NT2/D1 (cell line): ENCODE data around the gene BRPF1.

Experiments
- DNase-seq: peaks from one replicate; pipeline ENCODE4 v3.0.0-alpha.2; 2011; ENCODE audit warnings: low read depth, low spot score
- H3K27me3 ChIP-seq: 2 replicates; pipeline ENCODE4 v1.6.0; 2011; ENCODE audit warnings: mild to moderate bottlenecking; ENCODE audit not compliant: insufficient read length, insufficient read depth
- H3K36me3 ChIP-seq: 2 replicates; pipeline ENCODE4 v1.6.1; 2011; ENCODE audit warnings: mild to moderate bottlenecking, low read length, mixed read lengths; ENCODE audit not compliant: insufficient read depth, insufficient read length
- H3K4me1 ChIP-seq: 2 replicates; pipeline ENCODE4 v1.5.1; 2011; ENCODE audit not compliant: insufficient read depth, insufficient read length
- H3K4me3 ChIP-seq: 2 replicates; pipeline ENCODE4 v1.5.1; 2011; ENCODE audit warnings: low read depth; ENCODE audit not compliant: insufficient read length
- H3K9ac ChIP-seq: 2 replicates; pipeline ENCODE4 v1.6.0; 2011; ENCODE audit warnings: low read depth; ENCODE audit not compliant: insufficient read length
- H3K9me3 ChIP-seq: 2 replicates; pipeline ENCODE4 v1.5.1; 2011; ENCODE audit warnings: mild to moderate bottlenecking, low read length; ENCODE audit not compliant: insufficient read depth
- SUZ12 ChIP-seq: IDR thresholded peaks from 2 replicates; pipeline ENCODE4 v1.6.1; 2011; ENCODE audit not compliant: insufficient read length, insufficient read depth; ENCODE audit errors: extremely low read depth
- YY1 ChIP-seq: IDR thresholded peaks from 2 replicates; pipeline ENCODE4 v1.6.1; 2011; ENCODE audit not compliant: insufficient read length, insufficient read depth
- ZNF274 ChIP-seq: IDR thresholded peaks from 2 replicates; pipeline ENCODE4 v1.6.1; 2011; ENCODE audit warnings: mild to moderate bottlenecking, low read depth, low read length

BRPF1 gene

GRCh38 chr3:9696480-9697220 lies 34.9 kb upstream of the BRPF1 start:
- no peaks in the 10 kb centered on the region for H3K4me1 ChIP-seq
- peaks cover 71% of the 10 kb centered on the region for H3K36me3 ChIP-seq
- no peak overlapping the region for H3K9ac ChIP-seq
- TF ChIP-seq SUZ12: no peak
- no peak for TF ChIP-seq ZNF274
- no peak for TF ChIP-seq YY1
- no peak for DNase-seq
- H3K27me3 ChIP-seq: no peaks in the 10 kb centered on the region
- no peak overlapping the region for H3K4me3 ChIP-seq
- no peaks in the 10 kb centered on the region for H3K9me3 ChIP-seq

DNA sequence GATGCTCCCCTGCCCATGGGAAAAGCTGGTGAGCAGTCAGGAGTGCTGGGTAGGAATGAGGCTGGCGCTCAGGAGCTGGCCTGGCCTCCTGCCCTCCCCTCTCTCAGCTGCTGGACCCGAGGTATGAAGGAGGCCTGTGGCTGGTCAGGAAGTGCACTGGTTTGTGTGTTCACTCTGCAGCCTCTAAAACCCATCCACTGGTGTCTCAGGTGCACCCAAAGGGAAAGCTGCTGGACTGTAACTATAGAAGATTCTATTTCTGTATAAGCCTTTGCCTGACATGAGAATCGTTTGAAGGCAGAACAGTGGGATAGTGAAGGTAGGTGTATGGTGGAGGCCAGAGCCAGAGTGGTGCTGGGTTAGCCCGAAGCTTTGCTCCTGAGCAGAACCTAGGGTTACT lies 33.6 kb upstream of the BRPF1 start:
- H3K9ac ChIP-seq: no peak overlapping the region
- H3K36me3 ChIP-seq: peaks cover 67% of the 10 kb centered on the region
- no peaks in the 10 kb centered on the region for H3K9me3 ChIP-seq
- TF ChIP-seq YY1 (no peak), ZNF274 (no peak), SUZ12 (no peak)
- H3K4me1 ChIP-seq: no peaks in the 10 kb centered on the region
- no peak for DNase-seq
- no peak overlapping the region for H3K4me3 ChIP-seq
- H3K27me3 ChIP-seq: peaks cover 3% of the 10 kb centered on the region

GRCh38 chr3:9698293-9698692 lies 33.2 kb upstream of the BRPF1 start:
- Histone ChIP-seq H3K36me3 (peaks cover 63% of the 10 kb centered on the region), H3K9me3 (no peaks in the 10 kb centered on the region), H3K4me1 (no peaks in the 10 kb centered on the region), H3K9ac (no peak overlapping the region), H3K27me3 (peaks cover 7% of the 10 kb centered on the region), H3K4me3 (no peak overlapping the region)
- no peak for DNase-seq
- TF ChIP-seq YY1: no peak

GRCh38 chr3:9700536-9700935 lies 31.0 kb upstream of the BRPF1 start:
- H3K4me1 ChIP-seq: peaks cover 2% of the 10 kb centered on the region
- TF ChIP-seq SUZ12 (no peak), ZNF274 (no peak), YY1 (no peak)
- H3K9me3 ChIP-seq: no peaks in the 10 kb centered on the region
- no peak overlapping the region for H3K4me3 ChIP-seq
- H3K36me3 ChIP-seq: peaks cover 42% of the 10 kb centered on the region
- H3K9ac ChIP-seq: no peak overlapping the region
- H3K27me3 ChIP-seq: peaks cover 18% of the 10 kb centered on the region
- no peak for DNase-seq

GRCh38 chr3:9701006-9701405 lies 30.5 kb upstream of the BRPF1 start:
- Histone ChIP-seq H3K36me3 (peaks cover 41% of the 10 kb centered on the region), H3K9ac (no peak overlapping the region), H3K27me3 (peaks cover 18% of the 10 kb centered on the region), H3K4me3 (no peak overlapping the region), H3K9me3 (no peaks in the 10 kb centered on the region), H3K4me1 (peaks cover 5% of the 10 kb centered on the region)
- TF ChIP-seq YY1: no peak
- no peak for TF ChIP-seq SUZ12
- TF ChIP-seq ZNF274: no peak
- DNase-seq: no peak

GRCh38 chr3:9701711-9702110 lies 29.8 kb upstream of the BRPF1 start:
- Histone ChIP-seq H3K27me3 (peaks cover 18% of the 10 kb centered on the region), H3K36me3 (peaks cover 41% of the 10 kb centered on the region), H3K9ac (no peak overlapping the region), H3K4me3 (no peak overlapping the region), H3K9me3 (no peaks in the 10 kb centered on the region), H3K4me1 (peaks cover 5% of the 10 kb centered on the region)
- TF ChIP-seq ZNF274 (no peak), YY1 (no peak), SUZ12 (no peak)
- DNase-seq: no peak

DNA sequence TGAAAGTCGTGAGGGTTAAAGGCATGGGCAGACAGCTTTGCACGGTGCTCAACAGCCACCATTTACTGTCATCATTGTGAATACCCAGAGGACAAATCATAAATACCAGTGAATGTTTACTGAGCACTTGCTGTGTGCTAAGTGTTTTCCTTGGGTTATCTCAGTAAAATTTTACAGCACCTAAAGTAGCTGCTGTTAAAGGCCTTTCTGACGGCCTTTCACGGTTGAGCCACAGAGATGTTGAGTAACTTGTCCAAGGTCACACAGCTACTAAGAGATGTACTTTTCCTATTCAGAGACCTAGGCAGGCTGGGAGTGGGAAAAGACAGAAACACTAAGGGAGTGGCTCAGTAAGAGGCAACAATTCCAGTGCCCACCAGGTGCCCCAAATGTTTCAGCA lies 28.3 kb upstream of the BRPF1 start:
- peaks cover 28% of the 10 kb centered on the region for H3K36me3 ChIP-seq
- H3K4me3 ChIP-seq: peak overlapping the region; percentile 1
- no peak for DNase-seq
- H3K9me3 ChIP-seq: no peaks in the 10 kb centered on the region
- peaks cover 18% of the 10 kb centered on the region for H3K27me3 ChIP-seq
- H3K4me1 ChIP-seq: peaks cover 5% of the 10 kb centered on the region
- H3K9ac ChIP-seq: peak overlapping the region; percentile 23
- TF ChIP-seq YY1 (no peak), ZNF274 (no peak), SUZ12 (no peak)
